ENCODE measurements around the gene ABTB2. TPM values are rescaled to one million over a fixed set of nuclear protein-coding genes. Genes with fewer than 3 reads are reported as not detected.

Gene ABTB2
- total RNA-seq, 1 experiment from 2014 or later: 3.6 TPM

GRCh38 chr11:34173050-34173449 is 184.8 kb downstream of the ABTB2 start:
- no peaks in the 10 kb centered on the region for H3K9me3 ChIP-seq
- H3K27me3 Mint-ChIP-seq (ENCODE audit: insufficient read depth, unreplicated experiment): no peaks in the 10 kb centered on the region
- ChIA-PET POLR2A (no interaction called here), CTCF (no interaction called here)
- no peak for DNase-seq
- intact Hi-C loops (cut with micrococcal nuclease; ENCODE audit: unreplicated experiment): loop anchor here (5.0 kb wide), 1 partner anchor 176 kb away; no protein-coding TSS in a partner anchor
- H3K4me3 Mint-ChIP-seq (ENCODE audit: unreplicated experiment): no peak overlapping the region
- 0 out of 2 replicates have a peak, but pooled peaks cover 3% of the 10 kb centered on the region for H3K4me1 ChIP-seq
- H3K4me3 ChIP-seq (ENCODE audit: low read depth, low read length): no peak overlapping the region
- H3K9me3 Mint-ChIP-seq (ENCODE audit: unreplicated experiment): no peaks in the 10 kb centered on the region
- TF ChIP-seq CTCF (IDR thresholded peaks at IDR 0.05; ENCODE audit: insufficient read depth in 1 of 2, low read depth in 1 of 2, low read length in 1 of 2, severe bottlenecking in 1 of 2, unreplicated experiment in 1 of 2): no peak
- H3K27ac Mint-ChIP-seq (ENCODE audit: unreplicated experiment): no peak overlapping the region
- H3K36me3 Mint-ChIP-seq (ENCODE audit: insufficient read depth, unreplicated experiment): no peaks in the 10 kb centered on the region
- H3K4me1 Mint-ChIP-seq (ENCODE audit: low read depth, unreplicated experiment): no peaks in the 10 kb centered on the region
- BruUV-seq (replicated peaks): no TSS peak
- no peaks in the 10 kb centered on the region for H3K36me3 ChIP-seq (ENCODE audit: control insufficient read depth, insufficient read depth, low read length)
- H3K27me3 ChIP-seq (replicated peaks; ENCODE audit: control insufficient read depth, insufficient read depth, low read length): no peaks in the 10 kb centered on the region

GRCh38 chr11:34169686-34170085 is 188.1 kb downstream of the ABTB2 start:
- ChIA-PET CTCF (no interaction called here), POLR2A (no interaction called here)
- no peak for DNase-seq
- Mint-ChIP-seq H3K4me1 (ENCODE audit: low read depth, unreplicated experiment) (no peaks in the 10 kb centered on the region), H3K4me3 (ENCODE audit: unreplicated experiment) (no peak overlapping the region), H3K9me3 (ENCODE audit: unreplicated experiment) (no peaks in the 10 kb centered on the region), H3K27me3 (ENCODE audit: insufficient read depth, unreplicated experiment) (no peaks in the 10 kb centered on the region), H3K27ac (ENCODE audit: unreplicated experiment) (no peak overlapping the region), H3K36me3 (ENCODE audit: insufficient read depth, unreplicated experiment) (no peaks in the 10 kb centered on the region)
- intact Hi-C loops (cut with micrococcal nuclease; ENCODE audit: unreplicated experiment): loop anchor here (5.0 kb wide), 1 partner anchor 172 kb away; no protein-coding TSS in a partner anchor
- BruUV-seq (replicated peaks): no TSS peak
- H3K4me1 ChIP-seq: 0 out of 2 replicates have a peak, but pooled peaks cover 12% of the 10 kb centered on the region
- H3K27me3 ChIP-seq (replicated peaks; ENCODE audit: control insufficient read depth, insufficient read depth, low read length): no peaks in the 10 kb centered on the region
- no peaks in the 10 kb centered on the region for H3K36me3 ChIP-seq (ENCODE audit: control insufficient read depth, insufficient read depth, low read length)
- no peaks in the 10 kb centered on the region for H3K9me3 ChIP-seq
- H3K4me3 ChIP-seq (ENCODE audit: low read depth, low read length): no peak overlapping the region
- no peak for TF ChIP-seq CTCF (IDR thresholded peaks at IDR 0.05; ENCODE audit: insufficient read depth in 1 of 2, low read depth in 1 of 2, low read length in 1 of 2, severe bottlenecking in 1 of 2, unreplicated experiment in 1 of 2)

- intact Hi-C loops (cut with micrococcal nuclease; ENCODE audit: unreplicated experiment): no loop called here
- Mint-ChIP-seq H3K36me3 (ENCODE audit: insufficient read depth, unreplicated experiment) (no peaks in the 10 kb centered on the region), H3K27ac (ENCODE audit: unreplicated experiment) (no peak overlapping the region), H3K27me3 (ENCODE audit: insufficient read depth, unreplicated experiment) (no peaks in the 10 kb centered on the region), H3K4me1 (ENCODE audit: low read depth, unreplicated experiment) (no peaks in the 10 kb centered on the region), H3K9me3 (ENCODE audit: unreplicated experiment) (no peaks in the 10 kb centered on the region), H3K4me3 (ENCODE audit: unreplicated experiment) (no peak overlapping the region)
- Histone ChIP-seq H3K4me1 (0 out of 2 replicates have a peak, but pooled peaks cover 11% of the 10 kb centered on the region), H3K4me3 (ENCODE audit: low read depth, low read length) (no peak overlapping the region), H3K36me3 (ENCODE audit: control insufficient read depth, insufficient read depth, low read length) (no peaks in the 10 kb centered on the region), H3K9me3 (no peaks in the 10 kb centered on the region), H3K27me3 (replicated peaks; ENCODE audit: control insufficient read depth, insufficient read depth, low read length) (no peaks in the 10 kb centered on the region)
- POLR2A ChIA-PET: interaction anchor here (0.5 kb wide), 1 partner anchor 10 kb away, joined by 6 read pairs; no protein-coding TSS in a partner anchor
- CTCF ChIA-PET: no interaction called here
- DNase-seq: no peak
- no peak for TF ChIP-seq CTCF (IDR thresholded peaks at IDR 0.05; ENCODE audit: insufficient read depth in 1 of 2, low read depth in 1 of 2, low read length in 1 of 2, severe bottlenecking in 1 of 2, unreplicated experiment in 1 of 2)
- no TSS peak for BruUV-seq (replicated peaks)
Observed at GRCh38 chr11:34168642-34169420, 189.0 kb downstream of the ABTB2 start.

Measured in Caco-2 (cell line).